Subcutaneous adipose tissue (tissue), 4 donors: ENCODE results near the gene MUC22. TPM values are rescaled to one million over a fixed set of nuclear protein-coding genes. Genes with fewer than 3 reads are reported as not detected.

Experiments used
- total RNA-seq, 4 donors: library from RNA; depleted of rRNA; stranded (reverse); fragments of >200 nt; gene quantifications; one replicate each; pipeline ENCODE4 v1.1.0, GENCODE V29; 2016
- TF ChIP-seq, protein P1 (sequence below): fragments of 450-650 bp; IDR thresholded peaks from one replicate; pipeline ENCODE4 v1.5.1; 2016; ENCODE audit warnings: low read depth, mild to moderate bottlenecking, control low read depth, antibody characterized with exemption, moderate library complexity

MUC22 gene
- total RNA-seq, 4 donors from 2014 or later = not detected

GRCh38 chr6:30970946-30971345, 39.3 kb upstream of the MUC22 start:
- TF ChIP-seq, protein P1, sequence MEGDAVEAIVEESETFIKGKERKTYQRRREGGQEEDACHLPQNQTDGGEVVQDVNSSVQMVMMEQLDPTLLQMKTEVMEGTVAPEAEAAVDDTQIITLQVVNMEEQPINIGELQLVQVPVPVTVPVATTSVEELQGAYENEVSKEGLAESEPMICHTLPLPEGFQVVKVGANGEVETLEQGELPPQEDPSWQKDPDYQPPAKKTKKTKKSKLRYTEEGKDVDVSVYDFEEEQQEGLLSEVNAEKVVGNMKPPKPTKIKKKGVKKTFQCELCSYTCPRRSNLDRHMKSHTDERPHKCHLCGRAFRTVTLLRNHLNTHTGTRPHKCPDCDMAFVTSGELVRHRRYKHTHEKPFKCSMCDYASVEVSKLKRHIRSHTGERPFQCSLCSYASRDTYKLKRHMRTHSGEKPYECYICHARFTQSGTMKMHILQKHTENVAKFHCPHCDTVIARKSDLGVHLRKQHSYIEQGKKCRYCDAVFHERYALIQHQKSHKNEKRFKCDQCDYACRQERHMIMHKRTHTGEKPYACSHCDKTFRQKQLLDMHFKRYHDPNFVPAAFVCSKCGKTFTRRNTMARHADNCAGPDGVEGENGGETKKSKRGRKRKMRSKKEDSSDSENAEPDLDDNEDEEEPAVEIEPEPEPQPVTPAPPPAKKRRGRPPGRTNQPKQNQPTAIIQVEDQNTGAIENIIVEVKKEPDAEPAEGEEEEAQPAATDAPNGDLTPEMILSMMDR = no peak

- TF ChIP-seq, protein P1 = no peak
Observed at GRCh38 chr6:30972816-30973215, 37.5 kb upstream of the MUC22 start.

GRCh38 chr6:30974490-30975252, 35.6 kb upstream of the MUC22 start:
- TF ChIP-seq, protein P1 = no peak

DNA sequence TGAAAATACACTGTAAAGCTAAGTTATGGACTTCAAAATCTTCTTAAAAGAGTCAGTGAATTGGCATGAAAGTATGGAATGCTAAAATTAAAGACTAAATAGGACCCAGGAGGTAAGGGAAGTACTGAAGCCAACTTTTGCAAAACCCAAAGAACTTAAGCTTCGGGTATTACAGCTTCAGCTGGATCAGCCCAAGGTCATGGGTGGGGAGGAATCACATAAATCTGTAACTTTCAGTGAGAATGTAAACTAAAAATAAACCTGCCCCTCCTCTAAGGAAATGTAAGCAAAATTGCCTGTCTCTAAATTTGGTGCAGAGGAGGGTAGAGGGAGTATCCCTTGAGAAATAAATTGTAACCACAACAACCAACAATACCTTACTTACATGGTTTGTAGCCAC, 31.1 kb upstream of the MUC22 start:
- TF ChIP-seq, protein P1 = no peak

GRCh38 chr6:30979690-30980089, 30.6 kb upstream of the MUC22 start:
- TF ChIP-seq, protein P1 = no peak

DNA sequence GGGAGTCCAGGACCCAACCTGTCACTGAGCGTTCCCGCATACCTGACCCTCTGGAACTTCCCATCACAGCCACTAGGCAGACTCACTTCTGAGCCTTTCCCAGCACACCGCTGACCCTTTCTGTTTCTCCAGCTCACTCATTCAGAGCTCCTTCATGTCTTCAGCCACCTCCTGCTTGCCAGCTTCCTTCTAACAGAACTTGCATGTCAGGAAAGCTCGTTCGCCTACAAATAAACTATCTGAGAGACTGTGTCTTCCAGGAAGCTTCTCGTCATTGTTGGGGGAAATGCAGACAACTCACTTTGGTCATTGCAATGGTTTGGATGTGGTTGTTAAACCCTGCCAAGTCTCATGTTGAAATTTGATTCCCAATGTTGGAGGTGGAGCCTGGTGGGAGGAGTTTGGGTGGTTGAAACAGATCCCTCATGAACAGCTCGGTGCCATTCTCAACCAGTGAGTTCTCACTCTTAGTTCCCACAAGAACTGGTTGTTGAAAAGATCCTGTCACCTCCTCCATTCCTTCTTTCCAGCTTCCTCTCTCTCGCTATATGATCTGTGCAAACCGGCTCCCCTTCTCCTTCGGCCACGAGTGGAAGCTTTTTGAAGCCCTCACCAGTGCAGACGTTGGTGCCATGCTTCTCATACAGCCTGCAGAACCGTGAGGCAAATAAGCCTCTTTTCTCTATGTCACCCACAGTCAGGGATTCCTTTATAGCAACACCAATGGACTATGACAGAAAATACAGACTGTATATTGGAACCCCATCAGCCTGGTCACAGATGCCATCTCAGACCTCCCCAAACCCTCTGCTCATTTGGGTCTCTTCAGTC, 28.1 kb upstream of the MUC22 start:
- TF ChIP-seq, protein P1 = no peak

GRCh38 chr6:30983439-30983838, 26.8 kb upstream of the MUC22 start, which contains the start of gene MUC21:
Gene MUC21 (plus strand): TSS chr6:30983718. CDS start chr6:30983959, 241 bp downstream.
- TF ChIP-seq, protein P1 = no peak
